NCI-H2227 (cell line): ENCODE results near the gene MCTP1.
"Not testable (repeated sequence)": the region's sequence is repeated elsewhere in the genome, so short reads cannot be mapped to it uniquely, and the experiment has no call there.

Experiments used
- DNase-seq: peaks from one replicate; lab custom pipeline; 2025; ENCODE audit not compliant: unreplicated experiment; lab: John Stamatoyannopoulos, UW

Gene MCTP1

GRCh38 chr5:94891565-94891964 is 393.3 kb downstream of the MCTP1 start:
- no peak for DNase-seq

GRCh38 chr5:94890907-94891306 is 394.0 kb downstream of the MCTP1 start:
- DNase-seq: no peak

- no peak for DNase-seq
These were observed 396.2 kb downstream of the MCTP1 start for GRCh38 chr5:94888674-94889073.

- no peak for DNase-seq
These were observed 399.0 kb downstream of the MCTP1 start for GRCh38 chr5:94885931-94886330.

GRCh38 chr5:94884311-94884710 is 400.6 kb downstream of the MCTP1 start:
- DNase-seq: peak; percentile 73

GRCh38 chr5:94872526-94872925 is 412.4 kb downstream of the MCTP1 start:
- DNase-seq: no peak

GRCh38 chr5:94870511-94871183 is 414.2 kb downstream of the MCTP1 start:
- peak; percentile 91 for DNase-seq

GRCh38 chr5:94869921-94870320 is 415.0 kb downstream of the MCTP1 start:
- no peak for DNase-seq

GRCh38 chr5:94863951-94864350 is 420.9 kb downstream of the MCTP1 start:
- DNase-seq: no peak

GRCh38 chr5:94857111-94857510 is 427.8 kb downstream of the MCTP1 start:
- DNase-seq: no peak

GRCh38 chr5:94856257-94856800 is 428.6 kb downstream of the MCTP1 start:
- no peak for DNase-seq

GRCh38 chr5:94855543-94855942 is 429.4 kb downstream of the MCTP1 start:
- no peak for DNase-seq

- no peak for DNase-seq
These were observed 431.8 kb downstream of the MCTP1 start for GRCh38 chr5:94853120-94853519.

GRCh38 chr5:94850960-94851359 is 433.9 kb downstream of the MCTP1 start:
- DNase-seq: no peak

- peak; percentile 50 for DNase-seq
These were observed 434.8 kb downstream of the MCTP1 start for GRCh38 chr5:94849821-94850736.

GRCh38 chr5:94849324-94849723 is 435.6 kb downstream of the MCTP1 start:
- DNase-seq: no peak

GRCh38 chr5:94847726-94848125 is 437.2 kb downstream of the MCTP1 start:
- no peak for DNase-seq

GRCh38 chr5:94847019-94847418 is 437.9 kb downstream of the MCTP1 start:
- no peak for DNase-seq

- DNase-seq: not testable (repeated sequence)
These were observed 439.2 kb downstream of the MCTP1 start for GRCh38 chr5:94845696-94846095.

GRCh38 chr5:94841598-94842322 is 443.1 kb downstream of the MCTP1 start:
- DNase-seq: no peak

- DNase-seq: no peak
These were observed 451.0 kb downstream of the MCTP1 start for GRCh38 chr5:94833851-94834250.
